Testis (tissue), 3 donors: Measurements from ENCODE around the gene ZNF879. TPM values are rescaled to one million over a fixed set of nuclear protein-coding genes. Genes with fewer than 3 reads are reported as not detected.

Experiments
- DNase-seq: peaks from one replicate; pipeline ENCODE4 v3.0.0-alpha.2; 2019
- H3K27ac ChIP-seq, 2 donors: fragments of 200-600 bp; sonication (generic); one replicate each; pipeline ENCODE4 v1.5.1; 2019
- H3K27me3 ChIP-seq: fragments of 200-600 bp; sonication (generic); one replicate; pipeline ENCODE4 v1.5.1; 2019
- H3K36me3 ChIP-seq: fragments of 200-600 bp; sonication (generic); one replicate; pipeline ENCODE4 v1.5.1; 2017; ENCODE audit warnings: low read depth; ENCODE audit errors: missing control alignments
- H3K4me1 ChIP-seq: fragments of 200-600 bp; sonication (generic); one replicate; pipeline ENCODE4 v1.5.1; 2019
- H3K4me3 ChIP-seq, 2 donors: fragments of 200-600 bp; sonication (generic); one replicate each; pipeline ENCODE4 v1.5.1; 2017 to 2019
- H3K9me3 ChIP-seq: fragments of 200-600 bp; sonication (generic); one replicate; pipeline ENCODE4 v1.5.1; 2017
- POLR2A ChIP-seq: fragments of 450-650 bp; IDR thresholded peaks from one replicate; pipeline ENCODE4 v1.6.1; 2017; ENCODE audit warnings: antibody characterized with exemption, mild to moderate bottlenecking, moderate library complexity
- WGBS, 2 donors: methylation state at CpG; one replicate each; pipeline ENCODE4 v1.1.5; 2018; 5-methylcytosine and 5-hydroxymethylcytosine counted together
- intact Hi-C: fragments of 100-400 bp; cut with DNase I; formaldehyde crosslinking; loops from one replicate; pipeline ENCODE4 v1.15.1; 2023; ENCODE audit warnings: low total_unique reads
- polyA plus RNA-seq: library from polyadenylated mRNA; stranded (reverse); fragments of 350-450 nt; fragmentation: Illumina TruSeq; extraction: RNeasy Lipid Tissue Mini Kit (QIAGEN cat#74804); gene quantifications from one replicate; pipeline ENCODE4 v1.2.3, GENCODE V29; 2014; ENCODE audit warnings: low read depth, low replicate concordance; ENCODE audit not compliant: insufficient read depth
- total RNA-seq, 2 donors: library from RNA; depleted of rRNA; stranded (reverse); fragments of >200 nt; gene quantifications; one replicate each; pipeline ENCODE4 v1.2.3, GENCODE V29; 2016
- TF ChIP-seq, protein P1 (sequence below), 3 experiments: fragments of 450-650 bp in 2 of 3; fragments of 200-600 bp in 1 of 3; sonication (generic) in 1 of 3; IDR thresholded peaks; one replicate each; pipeline ENCODE4 v1.5.1; 2016 to 2019; ENCODE audit warnings: antibody characterized with exemption in 3 of 3, mild to moderate bottlenecking in 2 of 3, moderate library complexity in 1 of 3

The ZNF879 gene
- total and polyA plus RNA-seq, 3 donors from 2014 or later, result 8.4 to 22.8 (median 21.8) TPM

- DNase-seq, result no peak
- Histone ChIP-seq H3K4me3 (no peak overlapping the region), H3K27ac (no peak overlapping the region), H3K4me1 (no peaks in the 10 kb centered on the region), H3K27me3 (no peaks in the 10 kb centered on the region), H3K36me3 (no peaks in the 10 kb centered on the region), H3K9me3 (no peaks in the 10 kb centered on the region)
- TF ChIP-seq POLR2A, result no peak
- TF ChIP-seq, protein P1, sequence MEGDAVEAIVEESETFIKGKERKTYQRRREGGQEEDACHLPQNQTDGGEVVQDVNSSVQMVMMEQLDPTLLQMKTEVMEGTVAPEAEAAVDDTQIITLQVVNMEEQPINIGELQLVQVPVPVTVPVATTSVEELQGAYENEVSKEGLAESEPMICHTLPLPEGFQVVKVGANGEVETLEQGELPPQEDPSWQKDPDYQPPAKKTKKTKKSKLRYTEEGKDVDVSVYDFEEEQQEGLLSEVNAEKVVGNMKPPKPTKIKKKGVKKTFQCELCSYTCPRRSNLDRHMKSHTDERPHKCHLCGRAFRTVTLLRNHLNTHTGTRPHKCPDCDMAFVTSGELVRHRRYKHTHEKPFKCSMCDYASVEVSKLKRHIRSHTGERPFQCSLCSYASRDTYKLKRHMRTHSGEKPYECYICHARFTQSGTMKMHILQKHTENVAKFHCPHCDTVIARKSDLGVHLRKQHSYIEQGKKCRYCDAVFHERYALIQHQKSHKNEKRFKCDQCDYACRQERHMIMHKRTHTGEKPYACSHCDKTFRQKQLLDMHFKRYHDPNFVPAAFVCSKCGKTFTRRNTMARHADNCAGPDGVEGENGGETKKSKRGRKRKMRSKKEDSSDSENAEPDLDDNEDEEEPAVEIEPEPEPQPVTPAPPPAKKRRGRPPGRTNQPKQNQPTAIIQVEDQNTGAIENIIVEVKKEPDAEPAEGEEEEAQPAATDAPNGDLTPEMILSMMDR (IDR thresholded peaks at IDR 0.05), result no peak
- intact Hi-C loops, result no loop called here
- 93 to 96% methylated on average over 24 to 37 of the region's 37 CpGs for WGBS, 2 donors
Measured at GRCh38 chr5:178984145-178985072, 39.2 kb upstream of the ZNF879 start.

DNA sequence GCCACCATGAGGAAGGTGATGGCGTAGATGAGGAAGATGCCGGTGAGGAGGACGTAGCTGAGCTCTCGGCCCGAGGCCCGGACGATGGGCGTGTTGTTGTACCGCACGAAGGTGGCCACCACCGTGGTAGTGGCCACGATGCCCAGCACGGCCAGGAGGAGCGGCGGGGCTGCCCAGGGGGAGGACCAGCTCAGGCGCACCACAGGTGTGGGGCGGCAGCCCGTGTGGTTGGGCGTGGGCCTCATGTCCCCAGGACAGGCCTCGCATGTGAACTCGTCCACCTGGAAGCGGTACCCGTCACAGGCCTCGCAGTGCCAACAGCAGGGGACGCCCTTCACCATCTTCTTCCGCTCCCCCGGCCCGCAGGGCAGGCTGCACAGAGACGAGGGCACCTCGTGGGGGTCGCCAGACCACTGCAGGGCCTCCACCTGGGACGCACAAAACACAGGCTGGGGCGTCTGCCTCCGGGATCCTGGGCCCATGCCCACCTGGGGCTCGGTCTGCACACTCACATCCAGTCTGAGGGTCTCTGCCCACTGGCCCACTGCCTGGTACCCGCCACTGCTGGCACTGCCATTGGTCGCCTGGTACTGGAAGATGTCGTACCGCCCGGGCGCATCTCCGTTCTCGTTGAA is 37.2 kb upstream of the ZNF879 start:
- DNase-seq, result no peak
- no peak for TF ChIP-seq POLR2A
- TF ChIP-seq, protein P1 (IDR thresholded peaks at IDR 0.05), result no peak
- WGBS, 2 donors, result 96 to 100% methylated on average over 19 to 33 of the region's 43 CpGs
- no peaks in the 10 kb centered on the region for H3K27me3 ChIP-seq
- intact Hi-C loops, result no loop called here
- no peak overlapping the region for H3K4me3 ChIP-seq
- H3K4me1 ChIP-seq, result no peaks in the 10 kb centered on the region
- no peaks in the 10 kb centered on the region for H3K9me3 ChIP-seq
- no peak overlapping the region for H3K27ac ChIP-seq
- no peaks in the 10 kb centered on the region for H3K36me3 ChIP-seq

DNA sequence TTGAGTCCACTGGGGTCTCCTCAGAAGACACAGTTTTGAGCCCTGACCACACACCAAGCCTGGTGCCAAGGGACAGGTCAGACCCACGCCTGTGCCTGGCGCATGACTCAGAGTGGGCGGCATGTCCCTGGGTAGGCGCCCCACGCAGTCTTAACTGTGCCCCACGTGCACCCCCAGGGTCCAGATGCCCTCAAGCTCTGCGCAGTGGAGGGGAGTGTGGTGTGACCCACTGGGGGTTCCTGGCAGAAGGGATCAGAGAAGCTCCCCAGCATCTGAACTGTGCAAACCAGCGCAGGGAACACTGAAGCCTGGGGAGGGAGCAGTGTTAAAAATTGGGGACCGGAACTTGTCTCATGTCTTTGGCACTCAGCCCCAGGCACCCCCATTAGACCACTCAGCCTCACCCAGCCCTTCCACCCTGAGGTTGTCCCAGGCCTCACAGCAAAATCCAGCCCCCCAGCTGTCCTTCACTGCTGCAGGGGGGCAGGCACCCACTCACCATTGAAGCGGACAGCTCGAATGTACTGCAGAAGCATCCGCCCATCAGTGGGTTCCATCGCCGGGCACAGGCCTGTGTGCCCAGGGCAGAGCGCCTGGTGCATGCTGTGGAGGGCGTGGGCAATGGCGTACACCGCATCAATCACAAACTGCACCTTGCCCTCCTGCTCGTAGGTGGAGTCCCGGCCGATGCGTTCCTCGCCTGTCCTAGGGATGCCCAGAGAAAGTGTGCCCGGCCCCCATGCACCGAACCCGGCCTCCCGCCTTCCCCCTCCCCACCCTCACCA is 35.0 kb upstream of the ZNF879 start:
- TF ChIP-seq, protein P1 (IDR thresholded peaks at IDR 0.05), result no peak
- TF ChIP-seq POLR2A, result no peak
- Histone ChIP-seq H3K4me1 (no peaks in the 10 kb centered on the region), H3K36me3 (no peaks in the 10 kb centered on the region), H3K4me3 (no peak overlapping the region), H3K27me3 (no peaks in the 10 kb centered on the region), H3K9me3 (no peaks in the 10 kb centered on the region), H3K27ac (no peak overlapping the region)
- WGBS, 2 donors, result 91 to 96% methylated on average over 16 to 27 of the region's 27 CpGs
- no peak for DNase-seq
- intact Hi-C loops, result no loop called here

- Histone ChIP-seq H3K4me3 (no peak overlapping the region), H3K27ac (no peak overlapping the region), H3K36me3 (no peaks in the 10 kb centered on the region), H3K27me3 (no peaks in the 10 kb centered on the region), H3K4me1 (no peaks in the 10 kb centered on the region), H3K9me3 (no peaks in the 10 kb centered on the region)
- WGBS, 2 donors, result 87 to 91% methylated on average over 7 of the region's 7 CpGs
- no peak for DNase-seq
- intact Hi-C loops, result no loop called here
- TF ChIP-seq POLR2A, result no peak
- TF ChIP-seq, protein P1 (IDR thresholded peaks at IDR 0.05), result no peak
Measured at GRCh38 chr5:178989311-178989710, 34.3 kb upstream of the ZNF879 start.
